ENCODE data around the gene HAO2.

The HAO2 gene

GRCh38 chr1:119440721-119441307 is 72.2 kb downstream of the HAO2 start:
- DNase-seq, result no peak

GRCh38 chr1:119442756-119443155 is 74.2 kb downstream of the HAO2 start:
- DNase-seq, result no peak
